ENCODE results near the gene MKKS.
"Not testable (repeated sequence)": the region's sequence is repeated elsewhere in the genome, so short reads cannot be mapped to it uniquely, and the experiment has no call there.

Gene MKKS

DNA sequence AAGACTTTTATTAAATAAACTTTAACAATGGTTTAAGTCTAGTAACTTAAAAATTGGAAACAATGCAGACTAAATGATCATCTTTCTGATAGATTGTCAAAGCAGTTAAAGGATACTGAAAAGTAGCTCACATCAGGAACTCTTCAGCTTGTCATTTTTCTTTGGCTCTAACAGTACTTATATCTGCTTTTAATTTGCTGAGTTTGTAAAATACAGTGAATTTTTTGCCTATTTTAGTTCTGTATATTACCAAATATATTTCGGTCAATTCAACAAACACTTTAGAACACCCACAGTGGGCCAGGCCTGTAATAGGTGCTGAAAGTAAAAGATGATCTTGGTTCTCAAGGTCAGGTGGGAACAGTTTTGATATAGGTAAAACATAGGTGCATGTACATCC lies 22.3 kb downstream of the MKKS start:
- DNase-seq: no peak

DNA sequence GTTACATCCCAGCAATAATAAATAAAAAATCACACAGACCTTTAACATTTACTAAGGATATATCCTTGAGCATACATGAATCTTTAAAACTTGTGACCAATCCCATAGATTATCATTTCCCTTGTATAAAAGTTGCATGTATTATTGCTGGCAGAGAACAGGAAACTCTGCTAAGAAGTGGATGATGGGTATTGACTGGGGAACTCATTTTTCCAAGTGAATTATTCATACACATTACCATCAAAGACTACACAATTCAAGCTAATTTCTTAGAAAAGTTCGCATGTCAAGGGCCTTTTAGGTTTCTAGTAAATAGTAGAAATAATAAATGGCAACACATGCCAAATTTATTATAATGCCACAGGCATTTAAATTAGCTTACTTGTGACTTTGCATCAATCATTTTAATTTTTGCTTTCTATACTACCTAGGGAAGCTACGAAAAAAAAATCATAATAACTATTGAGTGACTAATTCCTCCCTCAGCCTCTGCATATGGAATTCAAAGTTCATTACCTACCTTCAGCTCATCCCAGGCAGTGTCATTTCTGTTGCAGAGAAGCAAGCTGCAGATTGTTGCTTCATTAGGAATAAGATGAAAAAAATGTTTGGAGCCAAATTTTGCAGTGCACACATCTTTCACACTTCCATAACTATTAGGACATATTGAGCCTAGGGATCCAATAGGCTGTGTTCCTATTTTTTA lies 25.8 kb downstream of the MKKS start:
- DNase-seq: no peak

GRCh38 chr20:10404959-10405530 lies 29.0 kb downstream of the MKKS start:
- no peak for DNase-seq

- no peak for DNase-seq
Observed at GRCh38 chr20:10404023-10404628, 29.9 kb downstream of the MKKS start.

- no peak for DNase-seq
Observed at GRCh38 chr20:10402938-10403608, 30.9 kb downstream of the MKKS start.

- DNase-seq: no peak
Observed at GRCh38 chr20:10398834-10399369, 35.1 kb downstream of the MKKS start.

- not testable (repeated sequence) for DNase-seq
Observed at GRCh38 chr20:10394752-10395151, 39.3 kb downstream of the MKKS start.

DNA sequence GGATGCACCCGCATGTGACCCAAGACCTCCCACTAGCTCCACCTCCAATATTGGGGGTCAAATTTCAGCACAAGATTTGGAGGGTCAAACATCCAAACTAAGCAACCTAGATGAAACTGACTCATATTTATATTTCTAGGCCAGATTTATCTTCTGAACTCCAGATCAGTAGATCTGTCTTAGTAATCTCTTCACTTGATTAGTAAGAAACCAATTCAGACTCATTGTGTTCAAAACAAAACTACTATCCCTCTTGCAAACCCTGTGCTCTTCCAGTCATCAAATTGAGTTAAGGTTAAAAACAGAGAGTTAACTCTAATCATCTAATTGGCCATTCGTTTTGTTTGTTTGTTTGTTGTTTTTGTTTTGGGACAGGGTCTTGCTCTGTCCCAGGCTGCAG lies 43.3 kb downstream of the MKKS start:
- DNase-seq: no peak

- no peak for DNase-seq
Observed at GRCh38 chr20:10388597-10388996, 45.4 kb downstream of the MKKS start.

- DNase-seq: no peak
Observed at GRCh38 chr20:10387686-10388085, 46.3 kb downstream of the MKKS start.

DNA sequence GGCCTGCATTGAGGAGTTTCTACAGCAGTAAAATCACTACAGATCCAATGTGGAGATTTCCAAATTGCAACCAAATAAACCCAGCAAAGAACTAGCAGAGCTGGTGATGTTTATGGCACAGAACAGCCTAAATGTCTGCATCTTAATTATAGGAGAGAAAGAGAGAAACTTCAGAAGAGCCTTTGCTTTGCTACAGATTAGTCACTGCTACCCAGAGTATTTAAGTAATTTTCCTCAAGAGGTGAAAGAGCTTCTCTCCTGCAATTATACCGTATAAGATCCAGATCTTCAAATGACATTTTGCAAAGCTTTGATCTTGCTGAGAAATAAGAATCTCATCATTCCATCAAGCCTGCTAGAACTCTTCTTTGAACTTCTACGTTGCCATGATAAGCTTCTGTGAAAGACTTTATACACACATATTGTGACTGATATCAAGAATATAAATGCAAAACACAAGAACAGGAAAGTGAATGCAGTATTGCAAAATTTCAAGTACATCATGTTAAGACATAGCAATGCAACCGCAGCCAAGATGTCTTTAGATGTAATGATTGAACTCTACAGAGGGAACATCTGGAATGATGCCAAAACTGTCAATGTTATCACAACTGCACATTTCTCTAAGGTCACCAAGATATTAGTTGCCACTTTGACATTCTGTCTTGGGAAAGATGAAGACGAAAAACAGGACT lies 48.0 kb downstream of the MKKS start:
- no peak for DNase-seq

DNA sequence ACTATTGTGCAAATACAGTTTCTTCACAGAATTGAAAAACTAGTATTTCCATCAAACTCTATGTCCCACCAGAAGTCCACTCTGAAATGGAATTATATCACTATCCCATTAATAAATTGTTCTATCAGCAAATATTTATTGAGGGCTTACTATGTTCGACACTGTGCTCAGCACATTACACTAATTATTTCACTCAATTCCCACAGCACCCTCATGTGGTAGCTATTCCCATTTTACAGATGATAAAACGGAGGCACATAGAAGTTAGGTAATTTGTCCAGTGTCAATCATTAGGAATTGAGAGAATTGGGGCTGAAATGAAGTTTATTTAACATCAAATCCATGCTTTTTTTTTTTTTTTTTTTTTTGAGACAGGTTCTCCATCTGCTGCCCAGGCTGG lies 52.5 kb downstream of the MKKS start:
- no peak for DNase-seq

GRCh38 chr20:10379761-10380160 lies 54.3 kb downstream of the MKKS start:
- no peak for DNase-seq

GRCh38 chr20:10376270-10377075 lies 57.5 kb downstream of the MKKS start:
- no peak for DNase-seq

DNA sequence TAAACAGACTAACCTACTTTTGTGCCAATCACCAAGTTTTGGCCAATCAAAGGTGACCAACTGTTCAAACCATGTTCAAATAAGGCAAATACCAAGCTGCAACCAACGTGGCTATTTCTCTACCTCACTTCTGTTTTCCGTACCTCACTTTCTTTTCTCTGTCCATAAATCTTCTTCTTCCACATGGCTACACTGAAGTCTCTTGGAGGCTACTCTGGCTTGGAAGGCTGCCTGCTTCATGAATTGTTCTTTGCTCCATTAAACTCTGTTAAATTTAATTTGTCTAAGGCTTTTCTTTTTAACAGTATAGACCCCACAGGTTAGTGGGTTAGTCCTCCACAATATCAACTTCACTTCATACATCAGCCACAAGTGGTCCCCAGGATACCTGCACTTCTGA lies 58.8 kb downstream of the MKKS start:
- DNase-seq: no peak

GRCh38 chr20:10374036-10374435 lies 60.0 kb downstream of the MKKS start:
- DNase-seq: no peak

DNA sequence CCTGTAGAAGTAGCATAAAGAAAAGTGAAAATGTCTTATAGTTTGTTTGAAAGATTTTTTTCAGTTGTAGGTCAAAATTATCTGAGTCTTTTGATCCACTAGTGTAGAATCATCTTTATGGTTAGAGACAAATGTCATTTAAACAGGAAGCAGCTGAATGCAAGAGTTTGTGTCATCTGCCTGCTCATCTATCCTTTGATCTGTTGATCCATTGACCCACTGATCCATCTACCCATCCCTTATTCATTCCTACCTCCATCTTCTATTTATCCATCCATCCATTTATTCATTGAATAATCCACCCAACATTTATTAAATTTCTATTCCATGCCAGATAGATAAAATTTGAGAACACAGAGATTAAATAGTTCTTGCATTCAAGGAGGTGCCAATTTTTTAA lies 62.6 kb downstream of the MKKS start:
- no peak for DNase-seq

DNA sequence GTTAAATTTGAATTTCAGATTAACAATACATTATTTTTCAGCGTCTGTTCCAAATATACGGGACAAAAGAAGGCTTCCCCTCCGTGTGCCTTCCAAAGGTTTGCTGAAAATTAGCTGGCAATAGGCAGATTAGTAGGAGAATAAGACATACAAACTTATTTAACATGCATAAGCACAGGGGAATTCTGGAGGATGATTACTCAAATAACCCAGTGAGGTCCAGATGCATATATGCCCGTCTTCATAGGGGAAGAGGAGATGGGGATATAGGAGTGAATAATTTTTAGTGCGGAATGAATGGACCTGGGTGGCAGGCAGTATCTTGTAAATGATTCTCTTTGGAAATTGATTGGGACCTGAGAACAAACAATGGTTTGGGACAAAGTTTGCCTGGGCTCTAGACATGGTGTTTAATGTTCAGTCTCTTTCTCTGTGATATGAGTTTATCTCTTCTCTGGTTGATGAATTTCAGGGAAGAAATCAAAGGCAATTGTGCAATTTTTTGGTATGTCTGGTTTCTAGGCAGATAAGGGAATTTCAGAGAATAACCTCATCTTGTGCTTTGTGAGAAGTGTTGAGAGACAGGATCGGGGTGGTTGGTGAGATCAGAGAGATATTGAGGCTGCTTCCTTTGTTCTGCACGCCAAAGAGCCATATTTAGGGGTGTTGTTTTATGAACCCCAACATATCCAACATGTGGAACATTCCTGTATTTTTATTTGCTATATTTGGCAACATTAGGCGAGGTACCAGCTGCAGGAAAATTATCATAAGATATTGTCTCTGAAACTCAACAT lies 63.7 kb downstream of the MKKS start:
- no peak for DNase-seq

DNA sequence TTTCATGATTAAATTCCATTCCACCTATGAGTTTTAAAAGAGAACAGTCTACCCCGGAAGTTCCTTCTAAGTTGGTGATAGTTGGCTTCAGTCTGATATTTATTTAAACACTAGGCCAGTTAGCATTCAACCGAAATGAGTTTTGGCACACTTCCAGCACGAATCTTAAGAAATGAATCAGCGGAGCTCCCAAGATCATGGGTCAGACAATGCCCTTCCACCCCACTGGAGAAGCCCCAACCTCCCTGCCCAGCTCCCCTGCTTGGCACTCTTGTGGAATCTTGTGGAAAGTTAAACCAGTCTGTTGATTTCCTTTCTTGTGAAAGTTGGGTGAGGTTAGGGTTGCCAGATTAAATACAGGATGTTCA lies 64.3 kb downstream of the MKKS start:
- DNase-seq: no peak

- no peak for DNase-seq
Observed at GRCh38 chr20:10368702-10369041, 65.3 kb downstream of the MKKS start.

- no peak for DNase-seq
Observed at GRCh38 chr20:10367943-10368701, 65.9 kb downstream of the MKKS start.

All from NCI-H510A (cell line).